ENCODE results near the gene DYSF. TPM values are rescaled to one million over a fixed set of nuclear protein-coding genes. Genes with fewer than 3 reads are reported as not detected.

The DYSF gene
- total RNA-seq, 2 donors from 2014 or later: 0.71 TPM; not detected in 1

DNA sequence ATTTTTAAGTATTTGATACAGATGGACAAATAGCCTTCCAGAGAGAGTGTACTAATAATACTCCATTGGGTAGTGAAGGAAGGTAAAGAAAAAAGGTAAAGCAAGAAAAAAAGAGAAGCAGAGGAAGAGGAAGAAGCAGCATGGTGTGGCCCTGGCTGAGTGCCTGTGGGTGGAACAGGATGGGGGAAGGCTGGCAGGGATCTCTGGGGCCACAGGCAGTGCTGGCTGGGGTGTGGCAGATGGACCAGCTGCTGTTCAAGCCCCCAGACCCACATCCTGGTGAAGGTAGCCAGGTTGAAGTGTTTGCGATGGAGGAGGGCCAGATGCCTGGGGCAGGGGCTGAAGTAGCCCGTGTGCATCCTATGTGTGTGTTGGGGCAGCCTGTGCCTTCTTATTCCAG lies 79.0 kb downstream of the DYSF start:
- Mint-ChIP-seq H3K4me1 (no peaks in the 10 kb centered on the region), H3K4me3 (no peak overlapping the region), H3K9me3 (no peaks in the 10 kb centered on the region), H3K36me3 (ENCODE audit: low read depth) (no peaks in the 10 kb centered on the region), H3K27me3 (peaks cover 37% of the 10 kb centered on the region), H3K27ac (no peak overlapping the region)
- ATAC-seq (replicated peaks): no peak

DNA sequence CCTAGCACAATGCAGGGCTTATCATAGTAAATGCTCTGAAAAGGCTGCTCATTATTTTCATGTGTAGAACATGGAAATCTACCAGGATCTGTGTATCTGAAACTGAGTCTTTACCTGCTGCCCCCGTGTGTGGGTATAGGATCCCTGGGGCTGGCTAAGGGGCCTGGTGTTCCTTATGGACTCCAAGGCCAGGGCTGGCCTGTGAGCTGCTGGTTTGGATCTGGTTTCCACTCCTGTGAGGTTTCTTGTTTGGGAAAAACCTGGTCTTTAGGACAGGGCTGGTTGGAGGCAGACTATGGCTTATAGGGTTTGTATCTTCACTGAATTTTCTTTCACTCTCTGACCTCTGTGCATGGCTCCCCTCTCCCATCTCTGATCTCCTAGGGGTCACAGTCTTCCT lies 80.8 kb downstream of the DYSF start:
- Mint-ChIP-seq H3K27me3 (peaks cover 27% of the 10 kb centered on the region), H3K27ac (no peak overlapping the region), H3K9me3 (no peaks in the 10 kb centered on the region), H3K4me1 (no peaks in the 10 kb centered on the region), H3K4me3 (no peak overlapping the region), H3K36me3 (ENCODE audit: low read depth) (no peaks in the 10 kb centered on the region)
- no peak for ATAC-seq (replicated peaks)

DNA sequence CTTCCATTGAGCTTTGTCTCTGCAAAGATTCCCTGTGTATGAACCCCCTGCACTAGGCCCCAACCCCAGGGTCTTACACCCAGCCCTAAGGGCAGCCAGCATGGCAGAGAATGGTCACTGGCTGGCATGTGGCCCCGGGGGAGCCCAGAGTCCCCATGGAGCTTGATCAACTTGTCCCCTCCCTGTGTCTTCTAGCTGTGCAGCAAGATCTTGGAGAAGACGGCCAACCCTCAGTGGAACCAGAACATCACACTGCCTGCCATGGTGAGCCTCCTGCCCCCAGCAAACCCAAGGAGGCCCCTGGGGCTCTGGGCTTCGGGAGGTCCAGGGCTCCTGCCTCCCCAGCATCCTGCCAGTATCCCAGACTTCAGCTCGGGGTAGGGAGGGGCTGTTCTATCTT lies 81.5 kb downstream of the DYSF start:
- Mint-ChIP-seq H3K4me1 (no peaks in the 10 kb centered on the region), H3K9me3 (no peaks in the 10 kb centered on the region), H3K27ac (no peak overlapping the region), H3K27me3 (peaks cover 27% of the 10 kb centered on the region), H3K4me3 (no peak overlapping the region), H3K36me3 (ENCODE audit: low read depth) (no peaks in the 10 kb centered on the region)
- ATAC-seq (replicated peaks): no peak

DNA sequence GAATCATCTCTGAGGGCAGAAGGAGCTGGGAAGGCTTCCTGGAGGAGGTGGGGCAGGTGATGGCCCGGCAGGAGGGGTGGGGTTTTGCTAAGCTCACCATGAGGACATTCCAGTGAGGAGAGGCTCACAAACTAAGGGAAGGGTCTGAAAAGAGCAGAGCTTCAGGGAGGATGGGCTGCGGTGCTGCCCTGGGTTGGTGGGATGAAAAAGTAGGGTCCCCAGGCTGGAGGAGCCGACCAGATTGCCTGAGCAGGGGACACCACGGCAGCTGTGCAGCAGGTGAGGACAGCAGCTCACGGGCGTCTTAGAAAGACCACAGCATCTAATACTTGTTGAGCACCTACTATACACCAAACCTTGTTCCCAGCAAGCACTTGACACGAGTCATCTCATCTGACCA lies 82.2 kb downstream of the DYSF start:
- ATAC-seq (replicated peaks): no peak
- Mint-ChIP-seq H3K27me3 (peaks cover 24% of the 10 kb centered on the region), H3K4me3 (no peak overlapping the region), H3K27ac (no peak overlapping the region), H3K36me3 (ENCODE audit: low read depth) (no peaks in the 10 kb centered on the region), H3K9me3 (no peaks in the 10 kb centered on the region), H3K4me1 (no peaks in the 10 kb centered on the region)

DNA sequence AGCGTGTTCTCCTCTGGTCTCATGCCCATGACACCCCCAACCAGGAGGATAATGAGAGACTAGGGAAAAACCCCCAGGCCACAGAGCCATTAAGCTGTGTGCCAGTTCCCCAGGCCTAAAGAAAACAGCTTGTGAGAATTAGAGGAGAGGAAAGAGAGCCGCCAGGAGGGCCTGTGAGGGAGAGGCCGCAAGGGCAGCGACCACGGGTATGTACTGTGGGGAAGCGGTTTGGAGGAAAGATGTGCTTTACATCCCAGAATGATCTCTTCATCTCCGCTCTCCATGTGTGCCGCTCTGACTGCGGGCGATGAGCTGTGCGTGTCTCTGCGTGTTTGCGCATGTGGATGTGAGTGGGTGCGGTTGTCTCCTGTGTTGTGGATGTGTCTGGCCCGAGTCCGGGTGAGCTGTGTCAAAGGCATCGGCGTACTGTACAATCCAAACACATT lies 82.9 kb downstream of the DYSF start:
- ATAC-seq (replicated peaks): no peak
- no peaks in the 10 kb centered on the region for H3K4me1 Mint-ChIP-seq
- H3K9me3 Mint-ChIP-seq: no peaks in the 10 kb centered on the region
- H3K36me3 Mint-ChIP-seq (ENCODE audit: low read depth): no peaks in the 10 kb centered on the region
- no peak overlapping the region for H3K4me3 Mint-ChIP-seq
- peaks cover 19% of the 10 kb centered on the region for H3K27me3 Mint-ChIP-seq
- no peak overlapping the region for H3K27ac Mint-ChIP-seq

DNA sequence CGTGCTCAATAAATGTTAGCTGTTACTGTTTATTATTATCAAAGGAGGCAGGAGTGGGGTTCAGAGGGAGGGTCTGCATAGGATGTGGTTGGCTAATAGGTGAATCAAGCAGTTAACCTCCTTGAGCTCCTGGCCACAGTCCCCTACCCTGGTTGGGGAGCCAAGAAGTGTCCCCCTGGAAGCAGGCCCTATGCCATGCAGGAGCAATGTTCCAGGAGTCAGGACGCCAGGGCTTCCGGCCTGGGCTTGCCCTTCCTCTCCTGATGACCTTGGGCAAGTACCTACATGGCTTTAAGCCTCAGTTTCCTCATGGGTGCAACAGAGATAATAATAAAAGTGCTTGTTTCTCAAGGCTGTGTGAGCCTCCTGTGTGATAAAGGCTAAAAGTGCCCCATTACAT lies 84.9 kb downstream of the DYSF start:
- H3K27ac Mint-ChIP-seq: no peak overlapping the region
- ATAC-seq (replicated peaks): no peak
- no peak overlapping the region for H3K4me3 Mint-ChIP-seq
- H3K27me3 Mint-ChIP-seq: peaks cover 10% of the 10 kb centered on the region
- no peaks in the 10 kb centered on the region for H3K4me1 Mint-ChIP-seq
- no peaks in the 10 kb centered on the region for H3K36me3 Mint-ChIP-seq (ENCODE audit: low read depth)
- no peaks in the 10 kb centered on the region for H3K9me3 Mint-ChIP-seq

DNA sequence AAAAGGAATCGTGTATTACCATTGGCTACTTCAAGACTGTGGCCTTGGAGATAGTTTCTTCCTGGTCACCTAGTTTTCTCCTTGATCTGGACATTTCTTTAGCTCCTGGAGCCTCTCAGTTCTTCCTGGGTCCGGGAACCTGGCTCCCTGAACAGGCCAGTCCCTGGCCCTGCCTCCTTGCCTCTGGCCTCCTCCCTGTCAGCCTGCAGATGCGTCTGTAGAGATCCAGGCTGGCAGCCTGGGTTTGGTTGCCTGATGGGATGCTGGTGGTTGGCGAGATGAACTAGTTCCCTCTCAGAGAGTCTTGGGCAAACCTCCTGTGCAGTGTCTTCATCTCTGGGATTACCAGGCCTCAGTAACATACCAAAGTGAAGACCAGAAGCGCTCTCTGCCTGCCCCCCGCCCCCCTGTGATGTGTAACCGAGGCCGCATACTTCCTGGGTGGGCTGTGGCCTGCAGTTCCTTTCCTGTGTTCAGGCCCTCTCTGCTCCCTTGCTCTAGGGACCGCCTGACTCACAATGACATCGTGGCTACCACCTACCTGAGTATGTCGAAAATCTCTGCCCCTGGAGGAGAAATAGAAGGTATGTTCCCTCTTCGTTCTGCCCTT lies 85.4 kb downstream of the DYSF start:
- Mint-ChIP-seq H3K27ac (no peak overlapping the region), H3K4me3 (no peak overlapping the region), H3K9me3 (no peaks in the 10 kb centered on the region), H3K4me1 (no peaks in the 10 kb centered on the region), H3K36me3 (ENCODE audit: low read depth) (no peaks in the 10 kb centered on the region), H3K27me3 (peaks cover 7% of the 10 kb centered on the region)
- ATAC-seq (replicated peaks): no peak

DNA sequence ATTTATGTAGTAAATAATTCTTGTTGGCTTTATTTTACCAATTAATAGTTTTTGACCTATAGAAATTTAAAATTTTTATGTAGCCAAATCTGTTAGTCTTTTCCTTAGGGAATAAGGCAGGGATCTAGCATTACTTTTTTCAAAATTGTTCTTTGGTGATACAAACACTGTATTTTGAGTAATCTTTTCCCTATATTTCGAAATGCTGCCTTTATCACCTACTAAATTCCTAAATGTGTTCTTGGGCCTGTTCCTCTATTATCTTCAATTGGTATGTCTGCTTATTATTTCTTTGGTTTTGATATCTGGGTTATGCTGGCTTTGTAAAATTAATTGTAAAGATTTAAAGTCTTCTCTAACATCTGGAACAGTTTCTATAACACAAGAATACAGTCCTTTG lies 87.5 kb downstream of the DYSF start:
- peaks cover 20% of the 10 kb centered on the region for H3K27me3 Mint-ChIP-seq
- H3K9me3 Mint-ChIP-seq: no peaks in the 10 kb centered on the region
- no peaks in the 10 kb centered on the region for H3K36me3 Mint-ChIP-seq (ENCODE audit: low read depth)
- no peak for ATAC-seq (replicated peaks)
- H3K27ac Mint-ChIP-seq: no peak overlapping the region
- no peak overlapping the region for H3K4me3 Mint-ChIP-seq
- H3K4me1 Mint-ChIP-seq: peaks cover 7% of the 10 kb centered on the region

DNA sequence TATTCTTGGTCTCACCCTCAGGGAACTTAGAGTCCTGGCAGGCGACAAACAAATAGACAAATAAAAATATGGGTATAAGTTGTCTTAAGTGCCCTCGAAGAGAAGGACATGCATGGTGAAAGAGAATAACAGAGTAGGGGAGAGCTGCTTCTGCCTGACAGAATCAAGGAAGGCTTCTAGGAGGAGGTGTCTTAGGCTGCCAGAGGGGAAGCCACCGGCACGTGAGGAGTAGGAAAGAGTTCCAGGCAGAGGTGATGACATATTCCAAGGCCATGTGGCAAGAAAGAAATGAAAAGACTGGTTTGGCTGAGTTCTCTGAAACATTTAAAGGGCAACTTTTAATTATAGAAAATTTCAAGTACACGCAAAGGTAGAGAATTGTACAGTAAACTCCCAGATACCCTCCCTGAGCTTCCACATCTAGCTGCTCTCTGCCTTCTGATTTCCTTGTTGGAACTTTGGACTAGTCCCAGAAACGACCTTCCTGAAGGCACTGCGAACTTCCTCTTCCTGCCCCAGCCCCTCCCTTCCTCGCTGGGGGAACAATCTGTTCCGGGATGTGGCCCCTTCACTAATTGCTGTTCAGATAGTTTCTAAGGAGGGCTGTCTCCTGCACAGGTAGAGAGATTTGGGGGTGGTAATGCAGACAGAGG lies 91.7 kb downstream of the DYSF start:
- H3K9me3 Mint-ChIP-seq: no peaks in the 10 kb centered on the region
- H3K27me3 Mint-ChIP-seq: peaks cover 21% of the 10 kb centered on the region
- H3K36me3 Mint-ChIP-seq (ENCODE audit: low read depth): no peaks in the 10 kb centered on the region
- H3K4me3 Mint-ChIP-seq: peak overlapping the region; percentile 66
- H3K4me1 Mint-ChIP-seq: peaks cover 8% of the 10 kb centered on the region
- ATAC-seq (replicated peaks): no peak
- H3K27ac Mint-ChIP-seq: no peak overlapping the region

DNA sequence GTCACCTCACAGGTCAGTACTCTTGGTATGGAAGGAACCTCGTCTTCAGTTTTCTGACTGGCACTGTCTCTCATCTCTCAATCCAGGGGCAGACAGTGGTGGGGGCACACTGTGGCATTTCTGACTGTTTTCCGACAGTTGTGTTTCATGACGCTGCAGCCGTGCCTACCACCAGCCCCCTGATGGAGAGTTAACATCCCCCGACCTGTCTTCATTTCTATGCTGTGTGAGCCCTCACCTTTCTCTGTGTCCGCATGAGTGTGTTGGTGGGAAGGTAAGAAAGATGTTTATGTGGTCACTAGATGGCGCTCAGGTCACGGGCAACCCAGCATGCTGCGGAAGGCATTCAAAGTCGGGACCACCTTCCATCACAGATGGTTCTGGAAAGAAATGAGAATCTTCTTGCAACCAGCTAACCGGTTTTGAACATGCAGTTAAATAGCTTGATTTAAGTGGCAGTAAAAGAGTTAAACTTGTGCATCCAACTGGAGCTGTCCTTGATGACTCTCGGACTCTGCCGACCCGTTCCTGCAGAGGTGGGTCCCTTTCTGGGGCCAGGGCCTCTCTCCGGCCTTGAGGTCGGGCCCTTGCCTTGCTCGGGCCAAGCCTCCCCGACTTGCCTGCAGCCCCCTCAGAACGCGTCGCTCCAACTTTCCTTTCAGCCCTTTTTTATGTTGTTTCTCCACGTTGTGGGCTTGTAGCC lies 92.4 kb downstream of the DYSF start:
- Mint-ChIP-seq H3K4me3 (peak overlapping the region; percentile 66), H3K9me3 (no peaks in the 10 kb centered on the region), H3K27me3 (peaks cover 21% of the 10 kb centered on the region), H3K27ac (no peak overlapping the region), H3K4me1 (peaks cover 8% of the 10 kb centered on the region), H3K36me3 (ENCODE audit: low read depth) (no peaks in the 10 kb centered on the region)
- peak; percentile 76 for ATAC-seq (replicated peaks)

DNA sequence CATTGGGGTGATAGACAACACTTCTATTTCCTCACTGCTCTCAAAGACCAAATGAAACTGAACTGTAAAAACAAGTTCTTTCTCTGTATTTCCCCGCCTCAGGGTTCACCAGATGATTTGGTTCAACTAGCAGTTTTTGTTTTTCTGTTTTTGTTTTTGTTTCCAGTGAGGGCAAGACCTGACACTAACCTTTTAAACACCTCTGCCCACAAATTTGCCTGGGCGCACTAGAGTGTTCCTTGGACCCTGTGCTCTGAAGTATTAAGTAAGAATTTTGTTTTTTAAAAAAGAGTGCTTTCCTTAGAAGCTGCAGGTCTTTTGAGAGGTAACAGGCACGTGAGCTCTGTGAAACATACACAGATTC lies 92.9 kb downstream of the DYSF start:
- H3K4me1 Mint-ChIP-seq: peaks cover 8% of the 10 kb centered on the region
- ATAC-seq (replicated peaks): no peak
- H3K9me3 Mint-ChIP-seq: no peaks in the 10 kb centered on the region
- peaks cover 21% of the 10 kb centered on the region for H3K27me3 Mint-ChIP-seq
- no peaks in the 10 kb centered on the region for H3K36me3 Mint-ChIP-seq (ENCODE audit: low read depth)
- H3K27ac Mint-ChIP-seq: no peak overlapping the region
- H3K4me3 Mint-ChIP-seq: peak overlapping the region; percentile 66

DNA sequence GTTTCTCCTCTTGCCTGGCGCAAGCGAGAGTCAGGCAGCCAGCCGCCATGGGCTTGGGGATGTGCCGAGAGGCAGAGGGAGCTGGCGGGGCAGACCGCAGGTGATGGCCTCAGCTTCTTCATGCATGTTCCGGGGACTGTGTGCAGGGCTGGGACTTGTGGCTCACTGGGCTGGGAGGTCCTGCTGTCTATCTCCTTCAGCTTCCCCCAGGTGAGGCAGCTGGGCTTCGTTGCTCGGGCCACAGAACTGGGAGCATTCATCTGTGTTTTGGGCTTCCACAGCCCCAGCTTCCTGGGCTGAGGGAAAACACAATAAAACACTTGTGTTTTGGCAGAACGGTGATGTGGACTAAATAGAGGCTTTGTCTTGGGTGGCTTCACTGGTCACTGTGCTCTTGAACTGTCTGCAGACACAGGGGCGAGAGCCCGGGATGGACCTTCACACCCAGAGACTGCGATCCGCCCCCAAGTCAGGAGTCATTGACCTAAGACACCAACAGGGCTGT lies 93.5 kb downstream of the DYSF start:
- Mint-ChIP-seq H3K27me3 (peaks cover 21% of the 10 kb centered on the region), H3K27ac (no peak overlapping the region), H3K4me3 (no peak overlapping the region), H3K36me3 (ENCODE audit: low read depth) (no peaks in the 10 kb centered on the region), H3K9me3 (no peaks in the 10 kb centered on the region), H3K4me1 (peaks cover 8% of the 10 kb centered on the region)
- no peak for ATAC-seq (replicated peaks)

DNA sequence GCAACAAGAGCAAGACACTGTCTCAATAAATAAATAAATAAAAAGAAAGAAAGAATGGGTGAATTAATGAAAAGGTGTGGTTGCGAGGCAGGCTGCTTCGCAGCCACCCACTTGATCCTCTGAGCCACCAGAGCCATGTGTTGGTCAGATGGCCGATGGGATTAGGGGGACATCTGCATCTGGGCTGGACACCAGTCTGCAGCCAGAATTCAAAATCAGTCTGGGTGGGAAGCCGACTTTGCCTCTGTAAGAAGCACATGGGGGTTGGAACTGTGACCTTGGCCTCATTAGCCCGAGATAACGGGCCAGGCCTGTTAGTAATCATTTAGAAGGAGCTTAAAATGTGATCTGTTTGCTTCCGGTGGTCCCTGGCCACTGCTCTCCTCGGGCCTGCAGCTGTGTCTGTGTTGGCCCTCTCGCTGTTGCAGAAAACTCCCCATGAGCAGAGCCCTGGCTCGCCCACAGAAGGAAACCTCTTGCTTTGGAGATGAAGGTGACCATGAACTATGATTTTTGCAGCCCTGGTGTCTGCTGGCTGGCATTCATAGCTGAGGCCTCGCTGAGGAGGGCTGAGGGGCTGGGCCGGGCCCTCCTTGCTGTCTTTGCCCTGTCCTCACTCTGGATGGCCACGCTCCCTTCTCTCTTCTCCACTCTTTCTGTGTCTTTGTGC lies 94.4 kb downstream of the DYSF start:
- H3K27me3 Mint-ChIP-seq: peaks cover 21% of the 10 kb centered on the region
- ATAC-seq (replicated peaks): no peak
- H3K4me1 Mint-ChIP-seq: peaks cover 8% of the 10 kb centered on the region
- no peak overlapping the region for H3K4me3 Mint-ChIP-seq
- no peak overlapping the region for H3K27ac Mint-ChIP-seq
- H3K9me3 Mint-ChIP-seq: no peaks in the 10 kb centered on the region
- H3K36me3 Mint-ChIP-seq (ENCODE audit: low read depth): no peaks in the 10 kb centered on the region

DNA sequence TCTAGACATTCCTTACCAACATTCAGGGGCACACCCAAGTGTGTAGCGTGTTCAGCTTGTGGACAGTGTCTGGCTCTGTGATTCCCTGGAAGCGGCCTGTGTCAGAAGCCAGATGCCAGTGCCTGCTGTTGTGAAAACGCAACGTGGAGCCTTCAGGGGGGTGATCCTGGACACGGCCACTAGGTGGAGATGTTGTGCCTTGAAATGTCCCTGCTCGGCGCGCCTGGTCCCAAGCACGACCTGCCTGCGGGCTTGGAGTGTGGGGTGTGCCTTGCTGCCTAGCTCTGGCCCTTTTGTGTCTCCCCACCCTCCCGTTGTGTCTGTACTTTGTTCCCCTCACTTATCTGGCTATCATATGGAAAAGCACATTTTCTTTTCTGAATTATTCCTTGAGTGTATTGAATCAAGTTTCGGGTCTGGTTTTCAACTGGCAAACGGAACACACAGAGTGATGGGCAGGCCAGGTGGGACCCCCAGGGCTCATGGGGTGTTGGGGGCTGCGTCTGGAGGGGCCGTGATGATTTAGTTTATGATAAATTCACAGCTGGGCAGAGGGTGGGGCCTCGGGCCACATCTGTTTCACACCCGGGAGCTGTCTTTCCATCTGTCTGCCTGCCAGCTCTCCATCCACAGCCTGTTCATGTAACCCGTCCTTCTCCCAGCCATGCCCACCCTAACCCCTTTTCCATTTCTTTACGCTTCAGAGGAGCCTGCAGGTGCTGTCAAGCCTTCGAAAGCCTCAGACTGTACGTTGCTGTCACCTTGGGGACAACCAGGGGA lies 95.5 kb downstream of the DYSF start:
- no peaks in the 10 kb centered on the region for H3K9me3 Mint-ChIP-seq
- no peak overlapping the region for H3K27ac Mint-ChIP-seq
- peaks cover 21% of the 10 kb centered on the region for H3K27me3 Mint-ChIP-seq
- no peak overlapping the region for H3K4me3 Mint-ChIP-seq
- peak; percentile 75 for ATAC-seq (replicated peaks)
- H3K36me3 Mint-ChIP-seq (ENCODE audit: low read depth): no peaks in the 10 kb centered on the region
- H3K4me1 Mint-ChIP-seq: peaks cover 8% of the 10 kb centered on the region
